ENCODE data around the gene CHMP6. TPM values are rescaled to one million over a fixed set of nuclear protein-coding genes. Genes with fewer than 3 reads are reported as not detected.
A peak's percentile ranks its signal among the peaks of the same experiment; 100 is the strongest.
"Not testable (repeated sequence)": the region's sequence is repeated elsewhere in the genome, so short reads cannot be mapped to it uniquely, and the experiment has no call there.

The CHMP6 gene
- total RNA-seq, 1 donor from 2014 or later = 29.9 TPM

DNA sequence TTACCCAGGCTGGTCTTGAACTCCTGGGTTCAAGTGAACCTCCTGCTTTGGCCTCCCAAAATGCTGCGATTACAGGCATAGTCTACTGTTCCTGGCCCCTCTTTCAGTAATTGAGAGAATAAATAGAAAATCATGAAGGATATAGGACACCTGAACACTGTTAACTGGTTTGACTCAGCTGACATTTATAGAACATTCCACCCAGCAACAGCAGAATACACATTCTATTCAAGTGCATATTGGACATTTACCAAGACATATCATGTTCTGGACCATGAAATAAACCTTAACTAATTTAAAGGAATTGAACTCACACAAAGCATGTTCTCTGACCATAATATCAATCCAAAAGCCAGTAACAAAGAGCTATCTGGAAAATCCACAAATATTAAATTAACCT, 23.5 kb downstream of the CHMP6 start:
- no peak overlapping the region for H3K4me3 ChIP-seq
- no peaks in the 10 kb centered on the region for H3K36me3 ChIP-seq
- no peak for DNase-seq
- H3K27me3 ChIP-seq = no peaks in the 10 kb centered on the region
- H3K4me1 ChIP-seq = peaks cover 19% of the 10 kb centered on the region
- ATAC-seq = no peak
- intact Hi-C loops (cut with DNase I) = no loop called here
- H3K9me3 ChIP-seq = no peaks in the 10 kb centered on the region
- no peak overlapping the region for H3K27ac ChIP-seq
- TF ChIP-seq, protein P1, sequence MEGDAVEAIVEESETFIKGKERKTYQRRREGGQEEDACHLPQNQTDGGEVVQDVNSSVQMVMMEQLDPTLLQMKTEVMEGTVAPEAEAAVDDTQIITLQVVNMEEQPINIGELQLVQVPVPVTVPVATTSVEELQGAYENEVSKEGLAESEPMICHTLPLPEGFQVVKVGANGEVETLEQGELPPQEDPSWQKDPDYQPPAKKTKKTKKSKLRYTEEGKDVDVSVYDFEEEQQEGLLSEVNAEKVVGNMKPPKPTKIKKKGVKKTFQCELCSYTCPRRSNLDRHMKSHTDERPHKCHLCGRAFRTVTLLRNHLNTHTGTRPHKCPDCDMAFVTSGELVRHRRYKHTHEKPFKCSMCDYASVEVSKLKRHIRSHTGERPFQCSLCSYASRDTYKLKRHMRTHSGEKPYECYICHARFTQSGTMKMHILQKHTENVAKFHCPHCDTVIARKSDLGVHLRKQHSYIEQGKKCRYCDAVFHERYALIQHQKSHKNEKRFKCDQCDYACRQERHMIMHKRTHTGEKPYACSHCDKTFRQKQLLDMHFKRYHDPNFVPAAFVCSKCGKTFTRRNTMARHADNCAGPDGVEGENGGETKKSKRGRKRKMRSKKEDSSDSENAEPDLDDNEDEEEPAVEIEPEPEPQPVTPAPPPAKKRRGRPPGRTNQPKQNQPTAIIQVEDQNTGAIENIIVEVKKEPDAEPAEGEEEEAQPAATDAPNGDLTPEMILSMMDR (IDR thresholded peaks at IDR 0.05) = no peak

- Histone ChIP-seq H3K27me3 (no peaks in the 10 kb centered on the region), H3K4me1 (peaks cover 33% of the 10 kb centered on the region), H3K27ac (no peak overlapping the region), H3K36me3 (no peaks in the 10 kb centered on the region), H3K4me3 (no peak overlapping the region), H3K9me3 (no peaks in the 10 kb centered on the region)
- no peak for ATAC-seq
- intact Hi-C loops (cut with DNase I) = no loop called here
- no peak for DNase-seq
- TF ChIP-seq, protein P1 (IDR thresholded peaks at IDR 0.05) = no peak
Measured at GRCh38 chr17:81016575-81016974, 24.9 kb downstream of the CHMP6 start.

- intact Hi-C loops (cut with DNase I); H3K27me3 ChIP-seq; ATAC-seq; H3K4me3 ChIP-seq; H3K36me3 ChIP-seq; H3K9me3 ChIP-seq: not testable (repeated sequence)
- DNase-seq = peak; percentile 26
- Histone ChIP-seq H3K4me1 (peaks cover 36% of the 10 kb centered on the region), H3K27ac (peak overlapping the region; percentile 77)
Measured at GRCh38 chr17:81017330-81017729, 25.7 kb downstream of the CHMP6 start.

- H3K4me1 ChIP-seq = peaks cover 38% of the 10 kb centered on the region
- ATAC-seq (peak; percentile 58), DNase-seq (peak; percentile 61)
- intact Hi-C loops (cut with DNase I) = no loop called here
- no peaks in the 10 kb centered on the region for H3K9me3 ChIP-seq
- peak overlapping the region; percentile 41 for H3K4me3 ChIP-seq
- H3K27me3 ChIP-seq = no peaks in the 10 kb centered on the region
- H3K36me3 ChIP-seq = no peaks in the 10 kb centered on the region
- peak overlapping the region; percentile 77 for H3K27ac ChIP-seq
- TF ChIP-seq, protein P1 (IDR thresholded peaks at IDR 0.05) = no peak
Measured at GRCh38 chr17:81018044-81018802, 26.6 kb downstream of the CHMP6 start.

DNA sequence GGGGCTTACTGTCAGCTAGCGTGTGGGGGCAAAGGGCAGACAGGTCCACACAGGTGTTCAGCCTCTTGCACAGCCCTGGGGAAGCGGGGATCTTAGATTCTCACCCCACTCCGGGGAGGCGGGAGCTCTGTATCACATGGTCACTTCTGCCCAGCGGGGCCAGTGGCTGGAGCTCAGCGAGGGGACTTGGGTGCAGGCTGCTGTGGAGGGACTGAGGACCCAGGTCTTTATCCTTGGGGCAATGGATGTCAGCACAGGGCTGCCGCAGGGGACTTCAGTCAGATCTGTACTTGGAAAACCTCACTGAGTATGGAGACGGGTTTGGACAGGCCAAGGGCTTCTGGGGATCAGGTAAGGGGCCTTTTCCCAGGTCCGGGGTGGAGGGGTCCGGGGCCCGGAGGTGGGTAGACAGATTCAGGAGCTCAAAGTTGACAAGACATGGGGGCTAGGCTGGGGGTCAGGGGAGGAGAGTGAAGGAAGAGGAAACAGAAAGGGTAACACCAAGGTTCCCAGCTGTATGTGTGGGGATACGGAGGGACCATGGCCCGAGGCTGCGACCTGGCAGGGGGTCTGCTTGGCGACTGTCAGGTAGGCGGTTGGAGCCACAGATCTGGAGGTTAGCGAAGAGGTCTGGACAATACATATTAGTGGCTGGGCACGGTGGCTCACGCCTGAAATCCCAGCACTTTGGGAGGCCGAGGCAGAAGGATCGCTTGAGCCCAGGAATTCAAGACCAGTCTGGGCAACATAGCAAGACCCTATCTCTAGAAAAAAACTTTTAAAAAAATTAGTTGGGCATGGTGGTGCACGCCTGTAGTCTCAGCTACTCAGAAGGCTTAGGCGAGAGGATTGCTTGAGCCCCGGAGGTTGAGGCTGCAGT, 28.2 kb downstream of the CHMP6 start:
- ATAC-seq = no peak
- intact Hi-C loops (cut with DNase I) = no loop called here
- peaks cover 54% of the 10 kb centered on the region for H3K4me1 ChIP-seq
- no peaks in the 10 kb centered on the region for H3K27me3 ChIP-seq
- DNase-seq = peak; percentile 57
- no peaks in the 10 kb centered on the region for H3K9me3 ChIP-seq
- H3K27ac ChIP-seq = no peak overlapping the region
- no peak overlapping the region for H3K4me3 ChIP-seq
- no peaks in the 10 kb centered on the region for H3K36me3 ChIP-seq
- TF ChIP-seq, protein P1 (IDR thresholded peaks at IDR 0.05) = no peak

- no peak overlapping the region for H3K4me3 ChIP-seq
- H3K27me3 ChIP-seq = no peaks in the 10 kb centered on the region
- intact Hi-C loops (cut with DNase I) = no loop called here
- H3K9me3 ChIP-seq = no peaks in the 10 kb centered on the region
- H3K27ac ChIP-seq = peak overlapping the region; percentile 56
- H3K36me3 ChIP-seq = no peaks in the 10 kb centered on the region
- ATAC-seq (no peak), DNase-seq (no peak)
- TF ChIP-seq, protein P1 (IDR thresholded peaks at IDR 0.05) = no peak
- H3K4me1 ChIP-seq = peaks cover 59% of the 10 kb centered on the region
Measured at GRCh38 chr17:81020443-81020766, 28.8 kb downstream of the CHMP6 start.

Data from upper lobe of right lung (tissue), 1 donor.